Immature natural killer cell (primary cell): ENCODE data around the gene MAGI1. TPM values are rescaled to one million over a fixed set of nuclear protein-coding genes. Genes with fewer than 3 reads are reported as not detected.

ENCODE experiments used
- DNase-seq, 3 donors: peaks; one replicate each; pipeline ENCODE4 v3.0.0; 2022; ENCODE audit warnings: mixed read lengths in 1 of 3
- H3K27ac Mint-ChIP-seq, 6 donors: one replicate each; pipeline ENCODE4 v1.8.0; 2020; ENCODE audit warnings: mixed read lengths in 6 of 6, mild to moderate bottlenecking in 5 of 6, inconsistent platforms in 4 of 6, moderate library complexity in 3 of 6
- H3K27me3 Mint-ChIP-seq, 3 donors: one replicate each; pipeline ENCODE4 v1.8.0; 2020 to 2021; ENCODE audit warnings: low read depth in 3 of 3, mild to moderate bottlenecking in 3 of 3, mixed read lengths in 3 of 3, moderate library complexity in 3 of 3, inconsistent platforms in 1 of 3
- H3K36me3 Mint-ChIP-seq, 3 donors: one replicate each; pipeline ENCODE4 v1.8.0; 2020; ENCODE audit warnings: mixed read lengths in 3 of 3, inconsistent platforms in 2 of 3, mild to moderate bottlenecking in 2 of 3
- H3K4me1 Mint-ChIP-seq, 2 donors: one replicate each; pipeline ENCODE4 v1.8.0; 2020; ENCODE audit warnings: inconsistent platforms in 2 of 2, mild to moderate bottlenecking in 2 of 2, mixed read lengths in 2 of 2, moderate library complexity in 1 of 2
- H3K4me3 Mint-ChIP-seq, 5 donors: one replicate each; pipeline ENCODE4 v1.8.0; 2020; ENCODE audit warnings: mild to moderate bottlenecking in 5 of 5, mixed read lengths in 5 of 5, inconsistent platforms in 3 of 5, moderate library complexity in 3 of 5
- H3K9me3 Mint-ChIP-seq, 6 donors: one replicate each; pipeline ENCODE4 v1.8.0; 2020; ENCODE audit warnings: mild to moderate bottlenecking in 6 of 6, mixed read lengths in 6 of 6, inconsistent platforms in 4 of 6, moderate library complexity in 3 of 6
- polyA plus RNA-seq, 3 donors: library from polyadenylated mRNA; unstranded; fragments of 300-500 nt; fragmentation: Illumina TruSeq; gene quantifications; one replicate each; pipeline ENCODE4 v1.2.3, GENCODE V29; 2021

MAGI1 gene
- polyA plus RNA-seq, 3 donors from 2014 or later = not detected

- Mint-ChIP-seq H3K27ac (no peak overlapping the region), H3K4me3 (no peak overlapping the region), H3K36me3 (no peaks in the 10 kb centered on the region), H3K9me3 (peaks cover 0 to 3% (median 0%) of the 10 kb centered on the region in 6 donors), H3K27me3 (peaks cover 0 to 4% (median 2%) of the 10 kb centered on the region in 3 donors), H3K4me1 (no peaks in the 10 kb centered on the region)
- no peak for DNase-seq
Observed at GRCh38 chr3:65786890-65787289, 251.8 kb downstream of the MAGI1 start.

DNA sequence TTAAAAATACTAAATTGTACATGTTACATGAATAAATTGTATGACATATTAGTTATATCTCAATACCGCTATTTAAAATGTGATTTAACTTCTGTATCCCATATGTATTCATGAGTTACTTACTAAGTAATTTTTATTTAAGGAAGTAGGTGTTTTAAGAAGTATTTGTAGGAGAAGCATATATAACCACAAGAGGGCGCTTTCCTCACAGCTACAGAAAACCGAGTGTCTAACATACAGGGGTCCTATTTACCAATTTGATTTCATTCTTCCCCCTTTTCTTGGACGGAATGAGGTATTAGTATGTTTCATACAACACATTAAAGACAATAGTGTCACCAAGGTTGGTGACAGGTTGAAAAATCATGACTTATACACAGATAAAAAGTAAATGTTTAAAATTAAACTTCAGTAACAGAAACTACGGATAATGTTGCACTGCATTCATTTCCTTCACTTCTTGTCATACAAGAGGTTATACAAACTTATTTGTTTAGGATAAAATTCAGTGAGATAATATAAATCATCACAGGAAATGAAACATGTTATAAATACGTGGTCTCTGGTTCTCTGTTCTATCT, 253.6 kb downstream of the MAGI1 start:
- H3K4me1 Mint-ChIP-seq = no peaks in the 10 kb centered on the region
- no peaks in the 10 kb centered on the region for H3K36me3 Mint-ChIP-seq
- H3K9me3 Mint-ChIP-seq = peaks cover 0 to 3% (median 0%) of the 10 kb centered on the region in 6 donors
- H3K27me3 Mint-ChIP-seq = peaks cover 0 to 4% (median 3%) of the 10 kb centered on the region in 3 donors
- no peak overlapping the region for H3K27ac Mint-ChIP-seq
- peak in 1 of 3 donors; percentile 7 for DNase-seq
- no peak overlapping the region for H3K4me3 Mint-ChIP-seq

DNA sequence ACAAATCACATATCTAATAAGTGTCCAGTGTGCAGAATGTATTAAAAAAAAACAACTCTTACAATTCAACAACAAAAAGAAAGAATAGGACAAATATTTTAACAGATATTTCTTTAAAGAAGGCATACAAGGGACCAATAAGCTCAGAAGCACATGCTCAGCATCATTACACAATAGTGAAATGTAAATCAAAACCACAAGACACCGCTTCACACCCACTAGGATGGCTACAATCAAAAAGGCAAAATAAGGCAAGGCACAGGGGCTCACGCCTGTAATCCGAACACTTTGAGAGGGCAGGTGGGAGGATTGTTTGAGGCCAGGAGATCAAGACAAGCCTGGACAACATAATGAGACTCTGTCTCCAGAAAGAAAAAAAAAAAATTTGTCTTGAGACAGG, 255.6 kb downstream of the MAGI1 start:
- H3K27me3 Mint-ChIP-seq = peaks cover 0 to 4% (median 3%) of the 10 kb centered on the region in 3 donors

GRCh38 chr3:65781594-65781993, 257.1 kb downstream of the MAGI1 start:
- Mint-ChIP-seq H3K27me3 (peaks cover 0 to 4% (median 3%) of the 10 kb centered on the region in 3 donors), H3K4me1 (no peaks in the 10 kb centered on the region), H3K4me3 (no peak overlapping the region), H3K27ac (no peak overlapping the region), H3K9me3 (no peaks in the 10 kb centered on the region), H3K36me3 (no peaks in the 10 kb centered on the region)
- DNase-seq = no peak

More for the DNA sequence above, 255.6 kb downstream of the MAGI1 start:
- no peak for DNase-seq
- Mint-ChIP-seq H3K36me3 (no peaks in the 10 kb centered on the region), H3K4me3 (no peak overlapping the region), H3K4me1 (no peaks in the 10 kb centered on the region), H3K9me3 (peaks cover 0 to 3% (median 0%) of the 10 kb centered on the region in 6 donors), H3K27ac (no peak overlapping the region)

DNA sequence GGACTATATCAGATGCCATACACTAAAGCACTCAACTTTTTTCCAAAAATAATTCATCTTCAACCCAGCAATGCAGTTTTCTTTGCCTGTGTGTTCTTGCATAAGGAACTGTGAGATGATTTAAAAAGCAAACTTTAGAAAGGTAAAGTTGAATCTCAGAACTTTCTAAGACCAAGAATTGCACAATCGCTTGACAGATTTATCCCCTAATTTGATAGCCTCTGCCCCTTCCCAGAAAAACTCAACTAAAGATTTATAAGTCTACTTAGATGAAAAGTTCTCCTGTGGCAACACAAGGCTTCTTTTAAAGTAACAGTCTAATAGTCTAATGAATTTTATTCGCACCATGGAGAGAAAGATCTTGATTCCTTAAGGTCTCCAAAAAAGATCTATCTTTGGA, 259.3 kb downstream of the MAGI1 start:
- DNase-seq = no peak
- no peaks in the 10 kb centered on the region for H3K36me3 Mint-ChIP-seq
- H3K27ac Mint-ChIP-seq = no peak overlapping the region
- no peaks in the 10 kb centered on the region for H3K4me1 Mint-ChIP-seq
- H3K9me3 Mint-ChIP-seq = no peaks in the 10 kb centered on the region
- no peak overlapping the region for H3K4me3 Mint-ChIP-seq
- H3K27me3 Mint-ChIP-seq = peaks cover 0 to 6% (median 3%) of the 10 kb centered on the region in 3 donors

- Mint-ChIP-seq H3K4me1 (no peaks in the 10 kb centered on the region), H3K4me3 (no peak overlapping the region), H3K27me3 (peaks cover 0 to 5% (median 3%) of the 10 kb centered on the region in 3 donors), H3K36me3 (no peaks in the 10 kb centered on the region), H3K27ac (no peak overlapping the region), H3K9me3 (no peaks in the 10 kb centered on the region)
- DNase-seq = no peak
Observed at GRCh38 chr3:65778968-65779367, 259.8 kb downstream of the MAGI1 start.

DNA sequence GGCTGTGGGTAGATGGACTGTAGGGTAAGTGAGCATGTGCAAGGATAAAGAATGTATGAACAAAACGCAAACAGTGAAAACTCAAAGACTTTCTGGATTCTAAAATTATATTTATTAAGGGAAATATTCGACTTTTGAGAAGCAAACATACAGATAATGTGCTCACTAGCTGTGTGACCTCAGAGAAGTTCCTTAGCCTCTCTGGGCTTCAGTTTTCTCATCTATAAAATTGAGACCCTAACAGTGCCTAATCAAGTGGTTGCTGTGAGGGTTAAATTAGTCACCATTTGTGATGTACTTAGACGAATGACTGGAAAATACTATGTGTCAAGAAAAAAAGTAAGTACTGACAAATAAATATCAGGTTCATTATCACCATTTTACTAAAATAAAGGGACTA, 261.7 kb downstream of the MAGI1 start:
- Mint-ChIP-seq H3K4me1 (no peaks in the 10 kb centered on the region), H3K27me3 (peaks cover 0 to 2% (median 1%) of the 10 kb centered on the region in 3 donors), H3K36me3 (no peaks in the 10 kb centered on the region), H3K4me3 (no peak overlapping the region), H3K27ac (no peak overlapping the region), H3K9me3 (peaks cover 0 to 6% (median 0%) of the 10 kb centered on the region in 6 donors)
- no peak for DNase-seq

DNA sequence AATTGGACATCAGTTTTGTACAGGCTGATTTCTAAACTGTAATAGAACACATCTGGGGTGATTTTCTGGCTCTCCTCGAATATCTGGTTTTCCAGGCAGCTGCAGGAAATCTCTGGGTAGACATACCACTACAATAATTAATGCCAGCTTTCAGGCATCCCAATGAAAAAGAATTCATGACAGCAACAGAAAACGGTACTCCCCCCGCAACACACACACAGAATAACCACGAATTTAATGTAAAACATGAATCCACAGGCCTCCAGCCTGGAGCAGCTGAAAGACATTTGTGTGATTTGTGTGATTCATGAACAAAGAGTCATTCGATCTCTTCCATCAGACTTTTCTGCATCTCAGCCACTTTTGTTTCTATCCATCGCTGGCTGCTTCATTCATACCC, 262.2 kb downstream of the MAGI1 start:
- no peaks in the 10 kb centered on the region for H3K4me1 Mint-ChIP-seq
- peaks cover 0 to 2% (median 1%) of the 10 kb centered on the region in 3 donors for H3K27me3 Mint-ChIP-seq
- H3K36me3 Mint-ChIP-seq = no peaks in the 10 kb centered on the region

GRCh38 chr3:65776081-65776480, 262.6 kb downstream of the MAGI1 start:
- Mint-ChIP-seq H3K27me3 (peaks cover 0 to 2% (median 1%) of the 10 kb centered on the region in 3 donors), H3K4me1 (no peaks in the 10 kb centered on the region), H3K36me3 (no peaks in the 10 kb centered on the region), H3K4me3 (no peak overlapping the region), H3K9me3 (peaks cover 0 to 6% (median 0%) of the 10 kb centered on the region in 6 donors), H3K27ac (no peak overlapping the region)
- DNase-seq = no peak

More for the DNA sequence above, 262.2 kb downstream of the MAGI1 start:
- Mint-ChIP-seq H3K4me3 (no peak overlapping the region), H3K9me3 (peaks cover 0 to 6% (median 0%) of the 10 kb centered on the region in 6 donors), H3K27ac (no peak overlapping the region)
- DNase-seq = no peak

DNA sequence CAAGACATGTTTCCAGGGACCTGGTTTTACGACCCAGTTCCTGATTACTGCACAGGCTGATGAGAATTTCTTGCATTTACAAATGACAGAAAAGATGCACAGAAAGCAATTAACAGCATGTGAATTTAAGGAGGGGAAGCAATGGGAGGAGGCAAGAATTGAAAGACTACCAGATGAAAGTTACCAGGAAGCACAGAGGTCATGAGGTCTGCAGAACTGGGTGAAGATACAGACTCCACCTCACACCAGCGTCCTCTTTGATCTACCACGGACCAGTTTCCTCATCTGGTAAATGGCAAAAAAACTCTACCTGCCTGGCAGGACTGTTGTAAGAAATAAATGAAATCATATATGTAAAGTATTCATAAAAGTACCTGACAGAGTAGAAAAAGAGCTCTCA, 266.0 kb downstream of the MAGI1 start:
- Mint-ChIP-seq H3K4me1 (no peaks in the 10 kb centered on the region), H3K27me3 (peaks cover 0 to 4% (median 2%) of the 10 kb centered on the region in 3 donors), H3K27ac (no peak overlapping the region), H3K4me3 (no peak overlapping the region), H3K36me3 (no peaks in the 10 kb centered on the region), H3K9me3 (peaks cover 0 to 6% (median under 1%) of the 10 kb centered on the region in 6 donors)
- no peak for DNase-seq

GRCh38 chr3:65767551-65767950, 271.2 kb downstream of the MAGI1 start:
- no peak overlapping the region for H3K27ac Mint-ChIP-seq
- no peak overlapping the region for H3K4me3 Mint-ChIP-seq
- peaks cover 0 to 5% (median 2%) of the 10 kb centered on the region in 6 donors for H3K9me3 Mint-ChIP-seq
- no peaks in the 10 kb centered on the region for H3K4me1 Mint-ChIP-seq
- no peak for DNase-seq
- H3K36me3 Mint-ChIP-seq = no peaks in the 10 kb centered on the region
- peaks cover 0 to 4% (median 0%) of the 10 kb centered on the region in 3 donors for H3K27me3 Mint-ChIP-seq

- Mint-ChIP-seq H3K27ac (no peak overlapping the region), H3K4me3 (no peak overlapping the region), H3K9me3 (peaks cover 0 to 5% (median 0%) of the 10 kb centered on the region in 6 donors), H3K36me3 (no peaks in the 10 kb centered on the region), H3K4me1 (no peaks in the 10 kb centered on the region), H3K27me3 (peaks cover 0 to 4% (median 0%) of the 10 kb centered on the region in 3 donors)
- DNase-seq = no peak
Observed at GRCh38 chr3:65762235-65762580, 276.5 kb downstream of the MAGI1 start.

DNA sequence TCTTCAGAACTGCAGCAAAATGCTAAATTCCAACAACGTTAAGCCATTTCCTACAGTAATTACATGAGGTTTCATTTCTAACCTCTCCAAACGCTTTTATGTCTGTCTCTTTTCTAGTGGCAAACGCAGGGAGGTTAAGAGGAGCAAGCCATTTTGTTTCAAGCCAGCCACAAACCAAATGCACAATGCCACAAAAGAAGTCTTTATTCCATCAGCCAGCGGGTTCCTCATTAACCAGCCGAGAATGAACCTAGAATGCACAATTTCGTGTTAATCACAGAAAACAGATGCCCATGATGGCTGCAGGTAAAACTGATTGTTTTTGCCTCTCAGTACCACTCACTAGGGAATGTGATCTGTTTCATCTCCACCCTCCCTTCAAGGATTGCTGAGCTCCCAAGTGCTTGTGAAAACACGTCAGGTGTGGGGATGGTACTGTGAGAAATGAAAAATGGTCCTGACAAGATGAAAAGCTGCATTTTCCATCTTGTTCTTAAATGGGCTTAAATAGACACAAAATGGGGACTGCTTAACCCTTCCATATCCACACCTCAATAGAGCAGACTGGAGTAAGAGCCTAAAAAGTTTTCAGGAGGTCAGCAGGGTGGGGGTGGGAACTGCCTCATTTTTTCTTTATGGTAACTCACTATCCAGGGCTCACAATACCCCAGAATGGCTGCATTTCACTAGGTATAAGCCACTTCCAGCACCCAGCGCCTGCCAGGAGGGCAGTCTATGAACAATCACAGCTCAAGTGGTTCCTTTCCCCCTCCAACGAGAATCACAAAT, 277.1 kb downstream of the MAGI1 start:
- no peak overlapping the region for H3K4me3 Mint-ChIP-seq
- no peaks in the 10 kb centered on the region for H3K4me1 Mint-ChIP-seq
- H3K27ac Mint-ChIP-seq = no peak overlapping the region
- H3K9me3 Mint-ChIP-seq = peaks cover 0 to 5% (median 0%) of the 10 kb centered on the region in 6 donors
- peaks cover 0 to 4% (median 0%) of the 10 kb centered on the region in 3 donors for H3K27me3 Mint-ChIP-seq
- no peak for DNase-seq
- H3K36me3 Mint-ChIP-seq = no peaks in the 10 kb centered on the region

DNA sequence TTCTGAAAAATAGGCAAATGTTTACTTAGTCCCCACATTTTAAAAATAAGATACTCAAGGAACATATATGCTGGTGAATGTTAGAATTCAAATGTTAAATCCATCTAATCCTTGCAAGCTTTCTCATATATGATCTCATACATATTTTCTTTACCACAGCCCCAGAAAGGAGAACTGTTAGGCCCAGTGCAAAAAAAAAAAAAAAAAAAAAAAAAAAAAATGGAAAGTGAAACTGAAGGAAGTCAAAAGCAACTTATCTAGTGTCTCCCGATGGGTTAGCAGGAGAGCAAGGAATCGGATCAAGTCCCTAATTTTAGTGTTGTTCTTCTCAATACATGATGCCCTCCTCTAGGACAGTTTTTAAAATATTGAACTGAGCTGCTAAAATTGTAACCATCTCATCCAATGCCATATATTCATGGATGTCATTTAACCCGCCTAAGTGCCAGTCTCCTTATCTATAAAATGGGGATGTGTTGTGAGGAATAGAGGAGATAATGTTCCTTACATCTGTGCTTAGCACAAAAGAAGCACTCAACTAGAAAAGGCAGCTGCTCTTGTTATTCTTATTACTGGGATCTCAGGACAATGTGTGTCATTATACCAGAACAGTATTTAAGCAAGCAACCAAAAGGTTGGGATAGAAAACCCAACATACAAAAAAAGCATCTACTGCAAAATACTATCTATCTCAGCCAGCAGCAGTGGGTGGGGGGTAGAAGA, 279.7 kb downstream of the MAGI1 start:
- no peak overlapping the region for H3K27ac Mint-ChIP-seq
- H3K36me3 Mint-ChIP-seq = no peaks in the 10 kb centered on the region
- no peaks in the 10 kb centered on the region for H3K4me1 Mint-ChIP-seq
- no peak overlapping the region for H3K4me3 Mint-ChIP-seq
- H3K9me3 Mint-ChIP-seq = peaks cover 0 to 5% (median under 1%) of the 10 kb centered on the region in 6 donors
- DNase-seq = no peak
- peaks cover 0 to 4% (median 0%) of the 10 kb centered on the region in 3 donors for H3K27me3 Mint-ChIP-seq
